Mammary epithelial cell (primary cell): Measurements from ENCODE around the gene NCLN.

Source experiments
- EZH2 ChIP-seq: IDR thresholded peaks from 2 replicates; pipeline ENCODE4 v1.6.1; 2012; ENCODE audit warnings: low read length, inconsistent platforms, borderline replicate concordance
- TF ChIP-seq, protein P1 (sequence below), 2 donors: IDR thresholded peaks in 1 of 2; conservative IDR thresholded peaks in 1 of 2; 2 replicates each; pipeline ENCODE4 v1.5.1; 2011 to 2012; ENCODE audit warnings: inconsistent platforms in 2 of 2, low read length in 2 of 2, mild to moderate bottlenecking in 2 of 2, control low read depth in 1 of 2, low read depth in 1 of 2; ENCODE audit not compliant: insufficient read depth in 1 of 2; ENCODE audit errors: extremely low read depth in 1 of 2

DNA sequence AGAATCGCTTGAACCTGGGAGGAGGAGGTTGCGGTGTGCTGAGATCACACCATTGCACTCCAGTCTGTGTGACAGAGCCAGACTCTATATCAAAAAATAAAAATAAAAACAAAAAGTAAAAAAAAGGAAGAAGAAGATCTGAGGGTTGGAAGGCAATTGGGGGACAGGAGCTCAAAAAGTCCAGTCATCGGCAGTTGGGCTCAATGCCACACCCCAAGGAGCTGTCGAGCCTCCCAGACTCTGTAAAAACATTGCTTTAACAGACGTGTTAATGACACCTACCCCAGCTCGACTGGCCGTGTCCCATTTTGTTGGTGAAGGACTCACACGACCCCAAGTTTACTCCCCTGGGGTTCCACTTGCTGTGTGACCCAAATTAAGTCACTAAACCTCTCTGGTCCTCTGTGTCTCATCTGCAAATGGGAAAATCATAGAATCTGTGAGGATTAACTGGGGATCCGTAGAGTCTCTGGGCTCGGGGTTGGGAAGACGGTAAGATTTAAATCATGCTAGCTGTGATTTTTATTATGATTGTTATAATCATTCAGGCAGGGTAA, 42.9 kb upstream of the NCLN start:
- TF ChIP-seq, protein P1, sequence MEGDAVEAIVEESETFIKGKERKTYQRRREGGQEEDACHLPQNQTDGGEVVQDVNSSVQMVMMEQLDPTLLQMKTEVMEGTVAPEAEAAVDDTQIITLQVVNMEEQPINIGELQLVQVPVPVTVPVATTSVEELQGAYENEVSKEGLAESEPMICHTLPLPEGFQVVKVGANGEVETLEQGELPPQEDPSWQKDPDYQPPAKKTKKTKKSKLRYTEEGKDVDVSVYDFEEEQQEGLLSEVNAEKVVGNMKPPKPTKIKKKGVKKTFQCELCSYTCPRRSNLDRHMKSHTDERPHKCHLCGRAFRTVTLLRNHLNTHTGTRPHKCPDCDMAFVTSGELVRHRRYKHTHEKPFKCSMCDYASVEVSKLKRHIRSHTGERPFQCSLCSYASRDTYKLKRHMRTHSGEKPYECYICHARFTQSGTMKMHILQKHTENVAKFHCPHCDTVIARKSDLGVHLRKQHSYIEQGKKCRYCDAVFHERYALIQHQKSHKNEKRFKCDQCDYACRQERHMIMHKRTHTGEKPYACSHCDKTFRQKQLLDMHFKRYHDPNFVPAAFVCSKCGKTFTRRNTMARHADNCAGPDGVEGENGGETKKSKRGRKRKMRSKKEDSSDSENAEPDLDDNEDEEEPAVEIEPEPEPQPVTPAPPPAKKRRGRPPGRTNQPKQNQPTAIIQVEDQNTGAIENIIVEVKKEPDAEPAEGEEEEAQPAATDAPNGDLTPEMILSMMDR (conservative IDR thresholded peaks at IDR 0.05 in 1 of 2, IDR thresholded peaks at IDR 0.05 in 1 of 2; ENCODE audit: extremely low read depth in 1 of 2, insufficient read depth in 1 of 2, low read depth in 1 of 2, low read length in 2 of 2) = no peak
- TF ChIP-seq EZH2 = no peak
